ENCODE data around the gene PSMG2.

DNA sequence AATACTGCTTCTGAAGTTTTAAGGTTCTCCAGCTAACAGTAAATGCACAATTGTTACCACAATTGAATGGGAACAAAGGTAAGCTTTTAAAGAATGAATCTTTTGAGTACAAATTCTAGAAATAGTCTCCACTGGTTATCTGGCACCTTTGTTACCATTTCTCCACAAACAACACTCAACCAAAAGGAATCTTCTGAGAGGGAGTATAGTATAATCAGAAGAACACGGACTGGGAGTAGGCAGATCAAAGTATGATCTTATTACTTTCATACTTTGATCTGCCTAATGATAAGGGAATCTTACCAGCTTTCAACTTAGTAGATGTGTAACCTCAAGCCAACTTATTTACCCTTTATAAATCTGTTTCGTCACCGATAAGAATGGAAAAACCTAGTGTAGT, 1.7 kb upstream of the PSMG2 start:
- TF ChIP-seq POLR2AphosphoS5 (IDR thresholded peaks at IDR 0.05; ENCODE audit: low read depth, low read length) (no peak), TCF7L2 (IDR thresholded peaks at IDR 0.05; ENCODE audit: low read depth, low read length) (no peak), SIN3A (IDR thresholded peaks at IDR 0.05; ENCODE audit: borderline replicate concordance, insufficient read depth, low read depth, low read length) (no peak)
- TF ChIP-seq, protein P1, sequence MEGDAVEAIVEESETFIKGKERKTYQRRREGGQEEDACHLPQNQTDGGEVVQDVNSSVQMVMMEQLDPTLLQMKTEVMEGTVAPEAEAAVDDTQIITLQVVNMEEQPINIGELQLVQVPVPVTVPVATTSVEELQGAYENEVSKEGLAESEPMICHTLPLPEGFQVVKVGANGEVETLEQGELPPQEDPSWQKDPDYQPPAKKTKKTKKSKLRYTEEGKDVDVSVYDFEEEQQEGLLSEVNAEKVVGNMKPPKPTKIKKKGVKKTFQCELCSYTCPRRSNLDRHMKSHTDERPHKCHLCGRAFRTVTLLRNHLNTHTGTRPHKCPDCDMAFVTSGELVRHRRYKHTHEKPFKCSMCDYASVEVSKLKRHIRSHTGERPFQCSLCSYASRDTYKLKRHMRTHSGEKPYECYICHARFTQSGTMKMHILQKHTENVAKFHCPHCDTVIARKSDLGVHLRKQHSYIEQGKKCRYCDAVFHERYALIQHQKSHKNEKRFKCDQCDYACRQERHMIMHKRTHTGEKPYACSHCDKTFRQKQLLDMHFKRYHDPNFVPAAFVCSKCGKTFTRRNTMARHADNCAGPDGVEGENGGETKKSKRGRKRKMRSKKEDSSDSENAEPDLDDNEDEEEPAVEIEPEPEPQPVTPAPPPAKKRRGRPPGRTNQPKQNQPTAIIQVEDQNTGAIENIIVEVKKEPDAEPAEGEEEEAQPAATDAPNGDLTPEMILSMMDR (IDR thresholded peaks at IDR 0.05): no peak
- TF ChIP-seq, protein P2, sequence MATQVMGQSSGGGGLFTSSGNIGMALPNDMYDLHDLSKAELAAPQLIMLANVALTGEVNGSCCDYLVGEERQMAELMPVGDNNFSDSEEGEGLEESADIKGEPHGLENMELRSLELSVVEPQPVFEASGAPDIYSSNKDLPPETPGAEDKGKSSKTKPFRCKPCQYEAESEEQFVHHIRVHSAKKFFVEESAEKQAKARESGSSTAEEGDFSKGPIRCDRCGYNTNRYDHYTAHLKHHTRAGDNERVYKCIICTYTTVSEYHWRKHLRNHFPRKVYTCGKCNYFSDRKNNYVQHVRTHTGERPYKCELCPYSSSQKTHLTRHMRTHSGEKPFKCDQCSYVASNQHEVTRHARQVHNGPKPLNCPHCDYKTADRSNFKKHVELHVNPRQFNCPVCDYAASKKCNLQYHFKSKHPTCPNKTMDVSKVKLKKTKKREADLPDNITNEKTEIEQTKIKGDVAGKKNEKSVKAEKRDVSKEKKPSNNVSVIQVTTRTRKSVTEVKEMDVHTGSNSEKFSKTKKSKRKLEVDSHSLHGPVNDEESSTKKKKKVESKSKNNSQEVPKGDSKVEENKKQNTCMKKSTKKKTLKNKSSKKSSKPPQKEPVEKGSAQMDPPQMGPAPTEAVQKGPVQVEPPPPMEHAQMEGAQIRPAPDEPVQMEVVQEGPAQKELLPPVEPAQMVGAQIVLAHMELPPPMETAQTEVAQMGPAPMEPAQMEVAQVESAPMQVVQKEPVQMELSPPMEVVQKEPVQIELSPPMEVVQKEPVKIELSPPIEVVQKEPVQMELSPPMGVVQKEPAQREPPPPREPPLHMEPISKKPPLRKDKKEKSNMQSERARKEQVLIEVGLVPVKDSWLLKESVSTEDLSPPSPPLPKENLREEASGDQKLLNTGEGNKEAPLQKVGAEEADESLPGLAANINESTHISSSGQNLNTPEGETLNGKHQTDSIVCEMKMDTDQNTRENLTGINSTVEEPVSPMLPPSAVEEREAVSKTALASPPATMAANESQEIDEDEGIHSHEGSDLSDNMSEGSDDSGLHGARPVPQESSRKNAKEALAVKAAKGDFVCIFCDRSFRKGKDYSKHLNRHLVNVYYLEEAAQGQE (IDR thresholded peaks at IDR 0.05; ENCODE audit: insufficient read depth in 1 of 2, low read depth in 2 of 2, low read length in 1 of 2): no peak
